Panc1 (cell line): ENCODE data around the gene SPINK9. TPM values are rescaled to one million over a fixed set of nuclear protein-coding genes. Genes with fewer than 3 reads are reported as not detected.

Experiments
- ATAC-seq: fragments of 200-7000 bp; cut with Tn5 transposase; 2 replicates; pipeline ENCODE4 v1.9.1; 2020; ENCODE audit warnings: mild to moderate bottlenecking, moderate library complexity
- BruUV-seq: library from RNA; stranded (reverse); fragments of 400-500 nt; replicated peaks from 2 replicates; lab custom pipeline; 2021; lab: Mats Ljungman, UMichigan
- CTCF ChIA-PET: fragments of 300-600 bp; sonication (Branson Sonifier 250); formaldehyde crosslinking; loops from one replicate; lab custom pipeline; 2022; ENCODE audit warnings: antibody characterized with exemption; lab: Charles Lee
- POLR2A ChIA-PET: fragments of 300-600 bp; sonication (Branson Sonifier 250); formaldehyde crosslinking; loops from one replicate; lab custom pipeline; 2022; ENCODE audit warnings: antibody characterized with exemption; lab: Charles Lee
- DNase-seq: peaks from one replicate; pipeline ENCODE4 v3.0.0-alpha.2; 2010; ENCODE audit warnings: low read depth, low spot score
- H3K27ac ChIP-seq: 2 replicates; pipeline ENCODE4 v1.5.1; 2011; ENCODE audit warnings: mild to moderate bottlenecking, low read length, inconsistent platforms
- H3K27me3 ChIP-seq: fragments of 200-500 bp; sonication (Bioruptor generic); 2 replicates; pipeline ENCODE4 v1.6.0; 2014; ENCODE audit warnings: low read length, inconsistent platforms; ENCODE audit not compliant: control insufficient read depth, insufficient read depth
- H3K36me3 ChIP-seq: fragments of 200-500 bp; sonication (Bioruptor generic); 2 replicates; pipeline ENCODE4 v1.5.1; 2014; ENCODE audit warnings: inconsistent platforms, mild to moderate bottlenecking, low read length, moderate library complexity; ENCODE audit not compliant: control insufficient read depth, insufficient read depth
- H3K4me1 ChIP-seq: 2 replicates; pipeline ENCODE4 v1.5.1; 2011; ENCODE audit warnings: inconsistent platforms, mild to moderate bottlenecking, low read length, moderate library complexity; ENCODE audit not compliant: control insufficient read depth, insufficient read depth
- H3K4me3 ChIP-seq, 2 experiments: 2 replicates each; pipeline ENCODE4 v1.5.1; 2011 to 2012; ENCODE audit warnings: low read depth in 2 of 2, low read length in 2 of 2, mild to moderate bottlenecking in 2 of 2, inconsistent platforms in 1 of 2, moderate library complexity in 1 of 2
- H3K9me3 ChIP-seq: fragments of 200-500 bp; sonication (Bioruptor generic); 2 replicates; pipeline ENCODE4 v1.5.1; 2014; ENCODE audit warnings: low read depth, mild to moderate bottlenecking, inconsistent platforms, low read length, moderate library complexity; ENCODE audit not compliant: control insufficient read depth, insufficient read depth
- POLR2AphosphoS5 ChIP-seq: IDR thresholded peaks from 2 replicates; pipeline ENCODE4 v1.6.1; 2012; ENCODE audit warnings: mild to moderate bottlenecking, low read depth, low read length, moderate library complexity
- SIN3A ChIP-seq: IDR thresholded peaks from 2 replicates; pipeline ENCODE4 v1.6.1; 2012; ENCODE audit warnings: low read depth, mild to moderate bottlenecking, low read length, moderate library complexity, borderline replicate concordance; ENCODE audit not compliant: insufficient read depth
- TCF7L2 ChIP-seq: IDR thresholded peaks from 2 replicates; pipeline ENCODE4 v1.6.1; 2011; ENCODE audit warnings: mild to moderate bottlenecking, low read depth, low read length, inconsistent platforms
- in situ Hi-C: cut with HindIII; loops from 2 replicates; pipeline ENCODE4 v1.10.0; 2016; ENCODE audit warnings: low sequenced_read_pairs, low pct_unique_long_range_greater_than_20kb
- intact Hi-C: fragments of 100-400 bp; cut with micrococcal nuclease; formaldehyde crosslinking; loops from one replicate; pipeline ENCODE4 v1.10.0; 2022; ENCODE audit not compliant: unreplicated experiment
- total RNA-seq: library from RNA; stranded (reverse); gene quantifications from one replicate; pipeline ENCODE4 v1.2.1, GENCODE V29; 2021; ENCODE audit not compliant: unreplicated experiment
- TF ChIP-seq, protein P1 (sequence below): fragments of 450-650 bp; IDR thresholded peaks from 2 replicates; pipeline ENCODE4 v1.5.1; 2017; ENCODE audit warnings: mild to moderate bottlenecking
- TF ChIP-seq, protein P2 (sequence below), 2 experiments: IDR thresholded peaks; 2 replicates each; pipeline ENCODE4 v1.6.1; 2011 to 2012; ENCODE audit warnings: low read depth in 2 of 2, control low read depth in 1 of 2, low read length in 1 of 2, mild to moderate bottlenecking in 1 of 2, moderate library complexity in 1 of 2; ENCODE audit not compliant: insufficient read depth in 1 of 2

SPINK9 gene
- total RNA-seq, 1 experiment from 2014 or later, result not detected

DNA sequence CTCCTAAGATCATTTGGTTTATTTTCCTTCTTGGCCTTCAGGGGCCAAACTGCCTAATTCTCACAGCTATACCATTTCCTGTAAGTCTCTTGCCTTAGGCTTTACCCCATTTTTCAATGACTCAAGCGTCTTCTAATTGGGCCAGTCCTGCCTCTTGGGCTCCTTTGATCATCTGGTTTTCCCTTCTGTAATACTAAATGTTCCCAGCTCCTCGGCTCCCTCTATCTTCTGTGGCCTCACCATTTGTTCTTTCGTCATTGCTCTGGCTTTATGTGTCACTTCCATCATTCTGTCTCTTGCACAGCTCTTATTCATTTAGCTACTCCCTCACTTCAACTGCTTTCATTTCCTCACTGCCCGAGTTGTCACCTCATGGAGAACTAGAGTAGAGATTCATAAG, 37.6 kb upstream of the SPINK9 start:
- in situ Hi-C loops, result no loop called here
- no TSS peak for BruUV-seq

DNA sequence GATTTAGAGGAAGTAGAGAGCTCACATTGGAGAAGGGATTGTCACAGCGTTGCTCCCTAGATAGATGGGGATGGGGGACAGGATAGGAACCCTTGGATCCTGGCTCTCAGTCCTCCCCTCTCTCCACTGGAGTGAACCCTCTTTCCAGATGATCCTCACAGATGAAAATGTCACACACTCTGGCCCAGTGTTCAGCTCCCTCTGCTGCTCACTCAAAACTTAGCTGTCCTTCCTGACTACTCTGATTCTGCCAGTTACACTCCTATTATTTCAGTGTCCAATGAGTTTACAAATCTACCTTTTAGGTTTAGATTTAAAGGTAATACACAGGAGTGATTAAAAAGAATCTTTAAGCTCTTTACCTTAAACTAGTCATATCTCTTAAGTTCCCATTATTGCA, 28.9 kb upstream of the SPINK9 start:
- intact Hi-C loops, result no loop called here
- Histone ChIP-seq H3K27me3 (no peaks in the 10 kb centered on the region), H3K4me3 (no peak overlapping the region), H3K4me1 (no peaks in the 10 kb centered on the region), H3K9me3 (no peaks in the 10 kb centered on the region), H3K27ac (no peak overlapping the region), H3K36me3 (no peaks in the 10 kb centered on the region)
- POLR2A ChIA-PET, result no interaction called here
- CTCF ChIA-PET, result no interaction called here
- ATAC-seq (no peak), DNase-seq (no peak)
- no TSS peak for BruUV-seq
- TF ChIP-seq POLR2AphosphoS5 (no peak), SIN3A (no peak), TCF7L2 (no peak)
- TF ChIP-seq, protein P1, sequence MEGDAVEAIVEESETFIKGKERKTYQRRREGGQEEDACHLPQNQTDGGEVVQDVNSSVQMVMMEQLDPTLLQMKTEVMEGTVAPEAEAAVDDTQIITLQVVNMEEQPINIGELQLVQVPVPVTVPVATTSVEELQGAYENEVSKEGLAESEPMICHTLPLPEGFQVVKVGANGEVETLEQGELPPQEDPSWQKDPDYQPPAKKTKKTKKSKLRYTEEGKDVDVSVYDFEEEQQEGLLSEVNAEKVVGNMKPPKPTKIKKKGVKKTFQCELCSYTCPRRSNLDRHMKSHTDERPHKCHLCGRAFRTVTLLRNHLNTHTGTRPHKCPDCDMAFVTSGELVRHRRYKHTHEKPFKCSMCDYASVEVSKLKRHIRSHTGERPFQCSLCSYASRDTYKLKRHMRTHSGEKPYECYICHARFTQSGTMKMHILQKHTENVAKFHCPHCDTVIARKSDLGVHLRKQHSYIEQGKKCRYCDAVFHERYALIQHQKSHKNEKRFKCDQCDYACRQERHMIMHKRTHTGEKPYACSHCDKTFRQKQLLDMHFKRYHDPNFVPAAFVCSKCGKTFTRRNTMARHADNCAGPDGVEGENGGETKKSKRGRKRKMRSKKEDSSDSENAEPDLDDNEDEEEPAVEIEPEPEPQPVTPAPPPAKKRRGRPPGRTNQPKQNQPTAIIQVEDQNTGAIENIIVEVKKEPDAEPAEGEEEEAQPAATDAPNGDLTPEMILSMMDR, result no peak
- TF ChIP-seq, protein P2, sequence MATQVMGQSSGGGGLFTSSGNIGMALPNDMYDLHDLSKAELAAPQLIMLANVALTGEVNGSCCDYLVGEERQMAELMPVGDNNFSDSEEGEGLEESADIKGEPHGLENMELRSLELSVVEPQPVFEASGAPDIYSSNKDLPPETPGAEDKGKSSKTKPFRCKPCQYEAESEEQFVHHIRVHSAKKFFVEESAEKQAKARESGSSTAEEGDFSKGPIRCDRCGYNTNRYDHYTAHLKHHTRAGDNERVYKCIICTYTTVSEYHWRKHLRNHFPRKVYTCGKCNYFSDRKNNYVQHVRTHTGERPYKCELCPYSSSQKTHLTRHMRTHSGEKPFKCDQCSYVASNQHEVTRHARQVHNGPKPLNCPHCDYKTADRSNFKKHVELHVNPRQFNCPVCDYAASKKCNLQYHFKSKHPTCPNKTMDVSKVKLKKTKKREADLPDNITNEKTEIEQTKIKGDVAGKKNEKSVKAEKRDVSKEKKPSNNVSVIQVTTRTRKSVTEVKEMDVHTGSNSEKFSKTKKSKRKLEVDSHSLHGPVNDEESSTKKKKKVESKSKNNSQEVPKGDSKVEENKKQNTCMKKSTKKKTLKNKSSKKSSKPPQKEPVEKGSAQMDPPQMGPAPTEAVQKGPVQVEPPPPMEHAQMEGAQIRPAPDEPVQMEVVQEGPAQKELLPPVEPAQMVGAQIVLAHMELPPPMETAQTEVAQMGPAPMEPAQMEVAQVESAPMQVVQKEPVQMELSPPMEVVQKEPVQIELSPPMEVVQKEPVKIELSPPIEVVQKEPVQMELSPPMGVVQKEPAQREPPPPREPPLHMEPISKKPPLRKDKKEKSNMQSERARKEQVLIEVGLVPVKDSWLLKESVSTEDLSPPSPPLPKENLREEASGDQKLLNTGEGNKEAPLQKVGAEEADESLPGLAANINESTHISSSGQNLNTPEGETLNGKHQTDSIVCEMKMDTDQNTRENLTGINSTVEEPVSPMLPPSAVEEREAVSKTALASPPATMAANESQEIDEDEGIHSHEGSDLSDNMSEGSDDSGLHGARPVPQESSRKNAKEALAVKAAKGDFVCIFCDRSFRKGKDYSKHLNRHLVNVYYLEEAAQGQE (IDR thresholded peaks at IDR 0.05; ENCODE audit: insufficient read depth in 1 of 2, low read depth in 2 of 2, low read length in 1 of 2), result no peak
- in situ Hi-C loops, result no loop called here

More for the DNA sequence above, 37.6 kb upstream of the SPINK9 start:
- ChIA-PET CTCF (no interaction called here), POLR2A (no interaction called here)
- ATAC-seq (no peak), DNase-seq (no peak)
- H3K36me3 ChIP-seq, result no peaks in the 10 kb centered on the region
- H3K4me3 ChIP-seq, result no peak overlapping the region
- no peaks in the 10 kb centered on the region for H3K4me1 ChIP-seq
- H3K27ac ChIP-seq, result no peak overlapping the region
- no peak for TF ChIP-seq POLR2AphosphoS5
- TF ChIP-seq, protein P2 (IDR thresholded peaks at IDR 0.05; ENCODE audit: insufficient read depth in 1 of 2, low read depth in 2 of 2, low read length in 1 of 2), result no peak
- TF ChIP-seq SIN3A, result no peak
- TF ChIP-seq, protein P1, result no peak
- H3K9me3 ChIP-seq, result no peaks in the 10 kb centered on the region
- intact Hi-C loops, result no loop called here
- no peaks in the 10 kb centered on the region for H3K27me3 ChIP-seq
